ENCODE measurements around the gene PPM1A.

The PPM1A gene

GRCh38 chr14:60214415-60215126 is 34.5 kb upstream of the PPM1A start:
- no peaks in the 10 kb centered on the region for H3K79me2 ChIP-seq (ENCODE audit: control insufficient read depth, insufficient read depth, low read length)
- H4K8ac ChIP-seq (ENCODE audit: low read depth, low read length): no peak overlapping the region
- H3K4me3 ChIP-seq (ENCODE audit: low read length): no peak overlapping the region
- no peak overlapping the region for H2BK15ac ChIP-seq (replicated peaks; ENCODE audit: low read depth)
- H3K36me3 ChIP-seq (ENCODE audit: control insufficient read depth, insufficient read depth, low read length): no peaks in the 10 kb centered on the region
- H3K23ac ChIP-seq (ENCODE audit: low read length): no peak overlapping the region
- H3K9ac ChIP-seq (ENCODE audit: low read length): no peak overlapping the region
- no peak overlapping the region for H4K5ac ChIP-seq (ENCODE audit: low read length)
- no peak for DNase-seq
- H3K18ac ChIP-seq (ENCODE audit: low read length): no peak overlapping the region
- H3K4me1 ChIP-seq (ENCODE audit: control insufficient read depth, low read depth, low read length): no peaks in the 10 kb centered on the region
- H3K79me1 ChIP-seq (ENCODE audit: low read length): no peaks in the 10 kb centered on the region
- no peak overlapping the region for H2AK5ac ChIP-seq (ENCODE audit: low read length)
- no peak overlapping the region for H2BK120ac ChIP-seq (ENCODE audit: low read depth, low read length)
- no peak overlapping the region for H3K4me2 ChIP-seq (ENCODE audit: low read length)
- no peak overlapping the region for H2BK5ac ChIP-seq (ENCODE audit: low read length)
- H3K4ac ChIP-seq (ENCODE audit: low read depth, low read length): no peak overlapping the region
- no peak overlapping the region for H3K27ac ChIP-seq (ENCODE audit: low read depth, low read length)
- no peak overlapping the region for H3K56ac ChIP-seq (ENCODE audit: low read length)
- H3K27me3 ChIP-seq (ENCODE audit: insufficient read depth, low read length, poor library complexity): no peaks in the 10 kb centered on the region
- no CpG with 5 or more reads among the region's 1 CpG for WGBS (ENCODE audit: extremely low coverage, insufficient coverage, low lambda C conversion rate)

DNA sequence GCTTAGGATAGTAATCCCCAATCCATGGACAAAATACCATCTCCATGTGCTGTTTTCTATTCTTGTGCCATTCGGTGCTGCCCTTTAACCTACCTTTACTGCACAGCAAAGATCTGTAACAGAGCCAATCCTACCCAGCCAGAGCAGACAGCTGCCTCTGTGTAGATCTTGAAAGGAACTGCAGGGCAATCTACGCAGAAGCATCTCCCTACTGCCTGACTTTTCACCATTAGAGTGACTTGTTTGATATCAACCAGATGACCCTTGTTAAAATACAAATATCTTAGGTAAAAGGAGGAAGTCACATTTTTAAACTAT is 33.9 kb upstream of the PPM1A start:
- Histone ChIP-seq H3K23ac (ENCODE audit: low read length) (no peak overlapping the region), H4K5ac (ENCODE audit: low read length) (no peak overlapping the region), H2BK5ac (ENCODE audit: low read length) (no peak overlapping the region), H3K79me1 (ENCODE audit: low read length) (no peaks in the 10 kb centered on the region), H3K9ac (ENCODE audit: low read length) (no peak overlapping the region), H3K27ac (ENCODE audit: low read depth, low read length) (no peak overlapping the region), H3K4me2 (ENCODE audit: low read length) (no peak overlapping the region), H3K4me1 (ENCODE audit: control insufficient read depth, low read depth, low read length) (no peaks in the 10 kb centered on the region), H2BK15ac (replicated peaks; ENCODE audit: low read depth) (no peak overlapping the region), H2BK120ac (ENCODE audit: low read depth, low read length) (no peak overlapping the region), H4K8ac (ENCODE audit: low read depth, low read length) (no peak overlapping the region), H3K56ac (ENCODE audit: low read length) (no peak overlapping the region), H3K4me3 (ENCODE audit: low read length) (no peak overlapping the region), H3K18ac (ENCODE audit: low read length) (no peak overlapping the region), H3K4ac (ENCODE audit: low read depth, low read length) (no peak overlapping the region), H3K36me3 (ENCODE audit: control insufficient read depth, insufficient read depth, low read length) (no peaks in the 10 kb centered on the region), H3K79me2 (ENCODE audit: control insufficient read depth, insufficient read depth, low read length) (no peaks in the 10 kb centered on the region), H2AK5ac (ENCODE audit: low read length) (no peak overlapping the region), H3K27me3 (ENCODE audit: insufficient read depth, low read length, poor library complexity) (no peaks in the 10 kb centered on the region)
- WGBS (ENCODE audit: extremely low coverage, insufficient coverage, low lambda C conversion rate): no CpG with 5 or more reads among the region's 2 CpGs
- DNase-seq: no peak

DNA sequence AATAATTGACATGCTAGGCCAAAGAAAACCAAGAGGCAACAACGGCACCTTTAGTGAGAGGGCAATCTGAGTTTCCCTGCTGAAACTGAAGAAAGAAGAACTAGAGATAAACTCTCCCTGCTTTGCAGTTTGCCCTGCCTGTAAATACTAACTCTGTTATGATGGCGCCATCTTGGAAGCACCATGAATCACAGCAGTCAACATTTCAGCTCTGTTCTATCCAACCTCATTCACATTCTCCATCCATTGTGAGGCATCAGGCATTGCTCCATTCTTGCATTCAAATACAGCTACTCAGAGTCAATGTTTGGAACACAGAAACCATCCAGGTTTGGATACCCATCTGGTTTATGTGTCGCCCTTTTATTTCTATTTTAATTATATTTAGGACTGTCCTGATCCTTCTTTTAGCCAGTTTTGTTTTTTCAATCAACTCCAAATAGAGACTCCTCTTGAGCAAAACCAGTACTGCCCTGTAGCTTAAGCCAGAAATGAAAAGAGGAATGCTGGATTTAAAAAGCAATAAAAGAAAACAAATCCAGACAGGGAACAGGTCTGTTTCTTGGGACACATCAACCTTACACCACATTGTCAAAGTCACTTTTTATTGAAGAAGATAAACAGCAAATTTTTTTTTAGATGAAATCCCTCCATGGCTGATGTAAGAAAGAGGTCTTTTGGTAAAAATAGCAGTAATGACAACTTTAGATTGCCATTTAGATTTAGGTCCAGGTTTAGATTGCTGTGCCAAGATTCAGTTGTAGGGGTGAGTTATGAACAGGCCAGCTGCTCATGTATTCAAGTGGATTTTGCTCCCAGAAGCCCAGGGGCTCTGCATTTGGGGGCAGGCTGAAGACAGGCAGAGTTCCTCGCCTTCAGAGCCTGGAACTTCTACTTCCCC is 33.3 kb upstream of the PPM1A start:
- H3K79me2 ChIP-seq (ENCODE audit: control insufficient read depth, insufficient read depth, low read length): no peaks in the 10 kb centered on the region
- H3K56ac ChIP-seq (ENCODE audit: low read length): no peak overlapping the region
- H3K27me3 ChIP-seq (ENCODE audit: insufficient read depth, low read length, poor library complexity): no peaks in the 10 kb centered on the region
- no peak overlapping the region for H2BK120ac ChIP-seq (ENCODE audit: low read depth, low read length)
- no peak overlapping the region for H2AK5ac ChIP-seq (ENCODE audit: low read length)
- H3K4ac ChIP-seq (ENCODE audit: low read depth, low read length): no peak overlapping the region
- no CpG with 5 or more reads among the region's 4 CpGs for WGBS (ENCODE audit: extremely low coverage, insufficient coverage, low lambda C conversion rate)
- H3K18ac ChIP-seq (ENCODE audit: low read length): no peak overlapping the region
- H3K79me1 ChIP-seq (ENCODE audit: low read length): no peaks in the 10 kb centered on the region
- no peak overlapping the region for H3K27ac ChIP-seq (ENCODE audit: low read depth, low read length)
- no peak overlapping the region for H4K5ac ChIP-seq (ENCODE audit: low read length)
- DNase-seq: no peak
- H3K36me3 ChIP-seq (ENCODE audit: control insufficient read depth, insufficient read depth, low read length): no peaks in the 10 kb centered on the region
- H3K4me3 ChIP-seq (ENCODE audit: low read length): no peak overlapping the region
- no peak overlapping the region for H2BK5ac ChIP-seq (ENCODE audit: low read length)
- H3K4me2 ChIP-seq (ENCODE audit: low read length): no peak overlapping the region
- H3K9ac ChIP-seq (ENCODE audit: low read length): no peak overlapping the region
- no peak overlapping the region for H3K23ac ChIP-seq (ENCODE audit: low read length)
- H4K8ac ChIP-seq (ENCODE audit: low read depth, low read length): no peak overlapping the region
- H2BK15ac ChIP-seq (replicated peaks; ENCODE audit: low read depth): no peak overlapping the region
- H3K4me1 ChIP-seq (ENCODE audit: control insufficient read depth, low read depth, low read length): no peaks in the 10 kb centered on the region

- Histone ChIP-seq H3K79me2 (ENCODE audit: control insufficient read depth, insufficient read depth, low read length) (no peaks in the 10 kb centered on the region), H2BK120ac (ENCODE audit: low read depth, low read length) (no peak overlapping the region), H3K9ac (ENCODE audit: low read length) (no peak overlapping the region), H2BK5ac (ENCODE audit: low read length) (no peak overlapping the region), H4K5ac (ENCODE audit: low read length) (no peak overlapping the region), H3K79me1 (ENCODE audit: low read length) (no peaks in the 10 kb centered on the region), H3K4me1 (ENCODE audit: control insufficient read depth, low read depth, low read length) (no peaks in the 10 kb centered on the region), H3K56ac (ENCODE audit: low read length) (no peak overlapping the region), H3K27ac (ENCODE audit: low read depth, low read length) (no peak overlapping the region), H3K27me3 (ENCODE audit: insufficient read depth, low read length, poor library complexity) (no peaks in the 10 kb centered on the region), H3K4ac (ENCODE audit: low read depth, low read length) (no peak overlapping the region), H2AK5ac (ENCODE audit: low read length) (no peak overlapping the region), H3K36me3 (ENCODE audit: control insufficient read depth, insufficient read depth, low read length) (no peaks in the 10 kb centered on the region), H3K23ac (ENCODE audit: low read length) (no peak overlapping the region), H2BK15ac (replicated peaks; ENCODE audit: low read depth) (no peak overlapping the region), H3K4me2 (ENCODE audit: low read length) (no peak overlapping the region), H3K18ac (ENCODE audit: low read length) (no peak overlapping the region), H3K4me3 (ENCODE audit: low read length) (no peak overlapping the region), H4K8ac (ENCODE audit: low read depth, low read length) (no peak overlapping the region)
- WGBS (ENCODE audit: extremely low coverage, insufficient coverage, low lambda C conversion rate): no CpG with 5 or more reads among the region's 3 CpGs
- DNase-seq: no peak
These were observed 31.3 kb upstream of the PPM1A start for GRCh38 chr14:60217713-60218112.

DNA sequence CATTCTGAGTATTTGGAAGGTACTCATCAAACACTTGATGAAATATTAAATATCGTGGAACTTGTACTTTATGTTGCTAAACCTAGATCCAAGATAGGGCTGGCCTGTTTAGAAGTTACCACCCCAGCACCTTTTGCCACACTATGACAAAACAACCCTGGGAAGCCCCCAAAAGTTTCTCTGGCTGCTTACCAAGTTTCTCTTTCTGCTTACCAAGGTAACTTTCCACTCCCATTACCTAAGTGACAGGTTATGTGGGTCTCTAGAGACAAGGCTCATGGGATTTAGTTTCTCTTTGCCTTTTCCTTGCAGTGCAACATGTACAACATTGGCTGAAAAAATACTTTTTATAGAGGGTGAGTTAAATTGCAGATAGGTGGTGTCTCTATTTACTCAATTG is 28.9 kb upstream of the PPM1A start:
- H3K79me1 ChIP-seq (ENCODE audit: low read length): no peaks in the 10 kb centered on the region
- no peak overlapping the region for H3K4me3 ChIP-seq (ENCODE audit: low read length)
- no peak overlapping the region for H2BK15ac ChIP-seq (replicated peaks; ENCODE audit: low read depth)
- H3K79me2 ChIP-seq (ENCODE audit: control insufficient read depth, insufficient read depth, low read length): no peaks in the 10 kb centered on the region
- H2BK120ac ChIP-seq (ENCODE audit: low read depth, low read length): no peak overlapping the region
- DNase-seq: no peak
- no peak overlapping the region for H3K4me2 ChIP-seq (ENCODE audit: low read length)
- no peak overlapping the region for H3K27ac ChIP-seq (ENCODE audit: low read depth, low read length)
- H4K5ac ChIP-seq (ENCODE audit: low read length): no peak overlapping the region
- no peak overlapping the region for H3K9ac ChIP-seq (ENCODE audit: low read length)
- H3K27me3 ChIP-seq (ENCODE audit: insufficient read depth, low read length, poor library complexity): no peaks in the 10 kb centered on the region
- no peak overlapping the region for H2AK5ac ChIP-seq (ENCODE audit: low read length)
- H3K4me1 ChIP-seq (ENCODE audit: control insufficient read depth, low read depth, low read length): no peaks in the 10 kb centered on the region
- H3K36me3 ChIP-seq (ENCODE audit: control insufficient read depth, insufficient read depth, low read length): no peaks in the 10 kb centered on the region
- H3K23ac ChIP-seq (ENCODE audit: low read length): no peak overlapping the region
- H3K56ac ChIP-seq (ENCODE audit: low read length): no peak overlapping the region
- H3K4ac ChIP-seq (ENCODE audit: low read depth, low read length): no peak overlapping the region
- whole genome bisulfite sequencing (ENCODE audit: extremely low coverage, insufficient coverage, low lambda C conversion rate): no CpG with 5 or more reads among the region's 1 CpG
- no peak overlapping the region for H3K18ac ChIP-seq (ENCODE audit: low read length)
- no peak overlapping the region for H2BK5ac ChIP-seq (ENCODE audit: low read length)
- no peak overlapping the region for H4K8ac ChIP-seq (ENCODE audit: low read depth, low read length)

Measured in mesendoderm (in vitro differentiated cells).